Immature natural killer cell (primary cell): ENCODE data around the gene ALKBH8. TPM values are rescaled to one million over a fixed set of nuclear protein-coding genes. Genes with fewer than 3 reads are reported as not detected.
"Not testable (repeated sequence)": the region's sequence is repeated elsewhere in the genome, so short reads cannot be mapped to it uniquely, and the experiment has no call there.

Source experiments
- DNase-seq, 3 donors: peaks; one replicate each; pipeline ENCODE4 v3.0.0; 2022; ENCODE audit warnings: mixed read lengths in 1 of 3
- H3K27ac Mint-ChIP-seq, 6 donors: one replicate each; pipeline ENCODE4 v1.8.0; 2020; ENCODE audit warnings: mixed read lengths in 6 of 6, mild to moderate bottlenecking in 5 of 6, inconsistent platforms in 4 of 6, moderate library complexity in 3 of 6
- H3K27me3 Mint-ChIP-seq, 3 donors: one replicate each; pipeline ENCODE4 v1.8.0; 2020 to 2021; ENCODE audit warnings: low read depth in 3 of 3, mild to moderate bottlenecking in 3 of 3, mixed read lengths in 3 of 3, moderate library complexity in 3 of 3, inconsistent platforms in 1 of 3
- H3K36me3 Mint-ChIP-seq, 3 donors: one replicate each; pipeline ENCODE4 v1.8.0; 2020; ENCODE audit warnings: mixed read lengths in 3 of 3, inconsistent platforms in 2 of 3, mild to moderate bottlenecking in 2 of 3
- H3K4me1 Mint-ChIP-seq, 2 donors: one replicate each; pipeline ENCODE4 v1.8.0; 2020; ENCODE audit warnings: inconsistent platforms in 2 of 2, mild to moderate bottlenecking in 2 of 2, mixed read lengths in 2 of 2, moderate library complexity in 1 of 2
- H3K4me3 Mint-ChIP-seq, 5 donors: one replicate each; pipeline ENCODE4 v1.8.0; 2020; ENCODE audit warnings: mild to moderate bottlenecking in 5 of 5, mixed read lengths in 5 of 5, inconsistent platforms in 3 of 5, moderate library complexity in 3 of 5
- H3K9me3 Mint-ChIP-seq, 6 donors: one replicate each; pipeline ENCODE4 v1.8.0; 2020; ENCODE audit warnings: mild to moderate bottlenecking in 6 of 6, mixed read lengths in 6 of 6, inconsistent platforms in 4 of 6, moderate library complexity in 3 of 6
- polyA plus RNA-seq, 3 donors: library from polyadenylated mRNA; unstranded; fragments of 300-500 nt; fragmentation: Illumina TruSeq; gene quantifications; one replicate each; pipeline ENCODE4 v1.2.3, GENCODE V29; 2021

ALKBH8 gene
- polyA plus RNA-seq, 3 donors from 2014 or later, result 1.1 to 10.3 (median 3.4) TPM

GRCh38 chr11:107591378-107592230 is 26.1 kb upstream of the ALKBH8 start:
- Mint-ChIP-seq H3K4me3 (peak overlapping the region; percentile 68 to 81 (median 75)), H3K4me1 (peaks cover 16 to 30% of the 10 kb centered on the region in 2 donors), H3K27ac (no peak overlapping the region), H3K36me3 (peaks cover 0 to 4% (median 4%) of the 10 kb centered on the region in 3 donors), H3K27me3 (peaks cover 13 to 54% (median 24%) of the 10 kb centered on the region in 3 donors), H3K9me3 (no peaks in the 10 kb centered on the region)
- DNase-seq, result no peak

DNA sequence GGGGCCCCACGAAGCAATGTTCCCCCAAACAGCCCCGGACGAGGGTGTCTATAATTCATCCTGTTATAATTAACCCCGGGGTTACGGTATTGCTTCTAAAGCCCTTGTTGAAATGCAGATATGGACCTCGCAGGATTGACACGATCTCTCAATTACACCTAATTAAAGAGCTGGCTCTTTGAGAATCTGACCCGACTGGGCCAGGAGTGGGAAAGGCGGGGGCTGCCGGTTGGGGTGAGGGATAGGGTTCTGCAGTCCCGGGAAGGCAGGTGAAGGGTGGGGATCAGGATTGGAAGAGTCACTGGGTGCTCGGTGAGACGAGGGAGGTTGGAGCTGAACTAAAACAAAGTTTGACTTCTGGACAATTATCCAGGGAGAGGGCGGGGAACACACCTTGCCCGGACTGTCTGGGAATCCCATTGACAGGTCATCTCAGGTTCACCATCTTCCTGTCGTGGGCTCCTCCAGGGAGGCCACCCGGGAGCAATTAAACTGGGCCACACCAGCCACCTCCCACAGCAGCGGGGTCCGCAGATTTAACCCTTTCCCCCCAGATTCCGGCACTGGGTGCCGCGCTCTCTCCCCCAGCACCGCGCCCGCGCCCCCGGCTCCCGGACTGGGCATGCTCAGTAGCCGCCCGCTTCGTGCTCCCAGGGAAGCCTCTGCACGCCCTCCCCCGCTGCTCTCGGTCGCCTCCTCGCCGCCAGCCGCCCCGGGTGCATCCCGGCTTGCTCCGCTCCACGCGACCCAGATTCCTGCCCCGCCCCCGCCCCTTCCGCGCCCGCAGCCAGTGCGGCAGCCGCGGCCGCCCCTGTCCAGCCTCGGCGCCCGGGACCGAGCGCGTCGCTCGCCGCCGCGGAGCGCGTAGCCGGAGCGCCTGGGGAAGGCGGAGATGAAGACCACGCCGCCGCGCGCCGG is 25.2 kb upstream of the ALKBH8 start, which contains the start of gene ELMOD1:
Gene ELMOD1 (plus strand): TSS at position 688 of the 918 bp plus-strand sequence. CDS start 27,043 bp downstream, outside the sequence.
- Mint-ChIP-seq H3K27me3 (peaks cover 13 to 54% (median 24%) of the 10 kb centered on the region in 3 donors), H3K4me1 (peaks cover 16 to 30% of the 10 kb centered on the region in 2 donors), H3K9me3 (no peaks in the 10 kb centered on the region), H3K36me3 (peaks cover 0 to 4% (median 4%) of the 10 kb centered on the region in 3 donors), H3K27ac (no peak within 1 kb of the TSS), H3K4me3 (peak within 1 kb of the TSS; percentile 68 to 86 (median 75))
- DNase-seq, result peak in 1 of 3 donors; percentile 6

- no peaks in the 10 kb centered on the region for H3K9me3 Mint-ChIP-seq
- no peak for DNase-seq
These were observed 21.9 kb upstream of the ALKBH8 start for GRCh38 chr11:107587306-107587979.

DNA sequence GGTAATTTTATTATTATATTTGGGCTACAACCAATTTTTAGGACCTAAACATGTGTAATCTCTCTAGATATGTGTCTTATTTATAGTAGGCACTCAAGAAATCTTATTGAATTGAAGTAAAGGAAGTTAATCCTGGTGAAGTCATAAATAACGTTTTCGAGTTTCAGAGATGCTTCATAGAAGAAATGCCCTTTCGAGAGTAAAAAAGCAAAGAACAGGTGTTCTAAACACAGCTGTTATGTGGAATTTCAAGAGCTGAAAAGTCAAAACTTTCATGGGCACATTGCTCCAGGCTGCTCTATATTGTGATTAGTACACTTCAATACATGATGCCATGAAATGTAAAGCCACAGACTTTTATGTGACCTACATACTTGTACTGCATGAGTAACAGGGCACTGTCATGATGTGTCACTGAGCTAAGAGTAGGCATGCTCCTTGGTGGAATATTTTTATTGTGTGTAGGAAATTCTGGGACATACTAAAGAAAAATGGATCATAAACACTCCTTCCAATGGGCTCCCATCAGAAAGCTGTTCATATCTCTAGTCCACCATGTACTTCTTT is 18.2 kb upstream of the ALKBH8 start:
- no peak overlapping the region for H3K4me3 Mint-ChIP-seq
- H3K4me1 Mint-ChIP-seq, result no peaks in the 10 kb centered on the region
- no peak overlapping the region for H3K27ac Mint-ChIP-seq
- no peak for DNase-seq
- H3K36me3 Mint-ChIP-seq, result peaks cover 0 to 8% (median 0%) of the 10 kb centered on the region in 3 donors
- H3K27me3 Mint-ChIP-seq, result peaks cover 8 to 27% (median 9%) of the 10 kb centered on the region in 3 donors
- H3K9me3 Mint-ChIP-seq, result no peaks in the 10 kb centered on the region

More at GRCh38 chr11:107587306-107587979, 21.9 kb upstream of the ALKBH8 start:
- peaks cover 0 to 4% (median 0%) of the 10 kb centered on the region in 3 donors for H3K36me3 Mint-ChIP-seq
- peaks cover 13 to 52% (median 22%) of the 10 kb centered on the region in 3 donors for H3K27me3 Mint-ChIP-seq
- no peak overlapping the region for H3K27ac Mint-ChIP-seq
- H3K4me3 Mint-ChIP-seq, result no peak overlapping the region
- peaks cover 16 to 26% of the 10 kb centered on the region in 2 donors for H3K4me1 Mint-ChIP-seq

- no peak for DNase-seq
- peaks cover 6 to 16% (median 7%) of the 10 kb centered on the region in 3 donors for H3K27me3 Mint-ChIP-seq
- H3K4me3 Mint-ChIP-seq, result no peak overlapping the region
- H3K4me1 Mint-ChIP-seq, result no peaks in the 10 kb centered on the region
- no peak overlapping the region for H3K27ac Mint-ChIP-seq
- H3K9me3 Mint-ChIP-seq, result no peaks in the 10 kb centered on the region
- peaks cover 0 to 4% (median 0%) of the 10 kb centered on the region in 3 donors for H3K36me3 Mint-ChIP-seq
These were observed 15.6 kb upstream of the ALKBH8 start for GRCh38 chr11:107581147-107581546.

- not testable (repeated sequence) for H3K9me3 Mint-ChIP-seq, H3K4me3 Mint-ChIP-seq, H3K36me3 Mint-ChIP-seq, H3K4me1 Mint-ChIP-seq, H3K27ac Mint-ChIP-seq, DNase-seq, H3K27me3 Mint-ChIP-seq
These were observed 13.6 kb upstream of the ALKBH8 start for GRCh38 chr11:107579169-107579568.

DNA sequence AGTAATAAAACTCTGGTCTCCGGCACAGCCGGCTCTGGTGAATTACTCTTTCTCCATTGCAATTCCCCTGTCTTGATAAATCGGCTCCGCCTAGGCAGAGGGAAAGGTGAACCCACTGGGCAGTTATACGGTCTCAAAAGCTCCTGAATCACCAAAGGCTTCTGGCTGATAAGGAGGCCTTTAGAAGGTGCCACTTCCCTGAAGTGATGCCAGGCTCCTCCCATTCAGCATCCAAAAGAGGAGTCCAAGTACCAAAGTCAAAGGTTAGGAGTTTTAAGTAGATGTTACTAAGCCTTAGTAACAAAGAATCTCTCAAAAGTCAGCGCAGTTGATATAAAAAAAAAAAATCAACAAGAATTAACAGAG is 11.8 kb upstream of the ALKBH8 start:
- Mint-ChIP-seq H3K27me3 (peaks cover 6 to 9% (median 7%) of the 10 kb centered on the region in 3 donors), H3K4me1 (no peaks in the 10 kb centered on the region), H3K27ac (no peak overlapping the region), H3K4me3 (no peak overlapping the region), H3K36me3 (peaks cover 0 to 4% (median 0%) of the 10 kb centered on the region in 3 donors), H3K9me3 (no peaks in the 10 kb centered on the region)
- DNase-seq, result no peak

DNA sequence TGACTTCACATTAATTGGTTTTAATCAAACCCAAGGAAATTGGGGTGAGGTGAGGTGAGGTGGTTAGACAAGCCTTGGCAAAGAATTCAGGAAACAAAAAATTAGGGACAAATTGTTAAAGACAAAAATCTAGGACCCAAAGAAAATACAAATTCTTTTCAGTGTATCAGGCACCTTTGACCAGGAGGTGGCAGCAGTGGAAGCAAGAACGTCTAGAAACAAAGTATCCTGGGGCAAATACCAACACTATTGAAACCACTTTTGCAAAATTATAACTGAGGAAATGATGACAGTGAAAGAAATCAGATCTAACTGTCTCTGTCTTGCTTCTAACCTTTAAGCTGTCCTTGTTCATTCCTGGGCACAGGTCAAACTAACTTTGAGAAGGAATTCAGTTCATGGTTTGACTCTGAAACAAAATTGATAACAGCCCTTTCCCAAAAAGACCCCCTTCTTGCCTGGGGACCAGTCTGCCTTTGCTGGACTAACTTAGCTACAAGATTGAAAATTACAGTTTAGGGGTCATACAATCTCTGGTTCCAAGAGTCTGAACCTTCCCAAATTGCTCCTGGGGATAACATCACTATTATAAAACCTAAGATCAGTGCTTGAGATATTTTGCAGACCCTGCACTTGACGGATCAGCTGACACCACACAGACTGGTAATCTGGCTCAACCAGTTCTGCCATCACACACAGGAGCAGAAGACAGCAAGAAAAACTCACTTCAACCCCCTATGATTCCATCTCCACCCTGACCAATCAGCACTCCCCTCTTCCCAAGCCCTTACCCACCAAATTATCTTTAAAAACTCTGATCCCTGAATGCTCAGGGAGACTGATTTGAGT is 11.2 kb upstream of the ALKBH8 start:
- not testable (repeated sequence) for H3K27me3 Mint-ChIP-seq, H3K4me1 Mint-ChIP-seq, H3K27ac Mint-ChIP-seq, H3K9me3 Mint-ChIP-seq, H3K36me3 Mint-ChIP-seq, H3K4me3 Mint-ChIP-seq
- peak in 1 of 3 donors; percentile 17 for DNase-seq

DNA sequence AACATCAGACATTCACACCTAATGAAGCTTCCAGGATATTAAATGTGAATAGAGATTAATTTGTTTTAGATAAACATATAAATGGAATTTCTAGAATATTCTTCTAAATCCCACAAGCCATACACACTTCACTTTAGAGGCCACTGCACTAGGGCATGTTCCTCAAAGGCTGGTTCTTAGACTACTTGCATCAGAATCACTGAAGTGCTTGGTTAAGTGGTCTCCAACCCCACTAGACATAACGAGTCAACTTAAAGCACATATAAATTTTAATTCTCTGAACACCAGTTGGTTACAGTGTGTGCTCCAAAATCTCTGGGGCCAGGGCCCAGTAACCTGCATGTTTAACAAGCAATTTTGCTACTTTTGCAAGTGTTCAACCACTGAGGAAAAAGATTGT is 7.9 kb upstream of the ALKBH8 start:
- no peak for DNase-seq
- Mint-ChIP-seq H3K27me3 (peaks cover under 1 to 5% (median 3%) of the 10 kb centered on the region in 3 donors), H3K4me3 (no peak overlapping the region), H3K36me3 (no peaks in the 10 kb centered on the region), H3K9me3 (no peaks in the 10 kb centered on the region), H3K4me1 (no peaks in the 10 kb centered on the region), H3K27ac (no peak overlapping the region)

DNA sequence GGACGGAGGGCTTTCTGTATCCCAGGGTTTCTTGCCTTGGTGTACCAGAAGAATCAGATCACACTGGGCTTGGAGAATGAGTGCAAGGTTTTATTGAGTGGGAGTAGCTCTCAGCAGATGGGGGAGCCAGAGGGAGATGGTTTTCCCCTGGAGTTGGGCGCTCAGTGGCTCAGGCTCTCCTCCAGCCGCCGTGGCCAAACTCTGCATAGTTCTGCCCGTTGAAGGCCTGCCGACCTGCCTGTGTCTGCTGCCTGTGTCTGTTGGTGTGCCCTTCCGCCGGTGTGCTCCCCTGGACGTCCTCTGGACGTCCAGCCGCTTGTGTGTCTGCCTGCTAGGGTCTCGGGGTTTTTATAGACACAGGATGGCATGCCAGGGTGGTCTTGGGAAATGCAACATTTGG is 4.5 kb upstream of the ALKBH8 start:
- Mint-ChIP-seq H3K4me3 (no peak overlapping the region), H3K36me3 (no peaks in the 10 kb centered on the region), H3K27me3 (peaks cover 0 to 6% (median 5%) of the 10 kb centered on the region in 3 donors), H3K27ac (no peak overlapping the region), H3K9me3 (no peaks in the 10 kb centered on the region), H3K4me1 (peaks cover 17 to 18% of the 10 kb centered on the region in 2 donors)
- DNase-seq, result no peak

DNA sequence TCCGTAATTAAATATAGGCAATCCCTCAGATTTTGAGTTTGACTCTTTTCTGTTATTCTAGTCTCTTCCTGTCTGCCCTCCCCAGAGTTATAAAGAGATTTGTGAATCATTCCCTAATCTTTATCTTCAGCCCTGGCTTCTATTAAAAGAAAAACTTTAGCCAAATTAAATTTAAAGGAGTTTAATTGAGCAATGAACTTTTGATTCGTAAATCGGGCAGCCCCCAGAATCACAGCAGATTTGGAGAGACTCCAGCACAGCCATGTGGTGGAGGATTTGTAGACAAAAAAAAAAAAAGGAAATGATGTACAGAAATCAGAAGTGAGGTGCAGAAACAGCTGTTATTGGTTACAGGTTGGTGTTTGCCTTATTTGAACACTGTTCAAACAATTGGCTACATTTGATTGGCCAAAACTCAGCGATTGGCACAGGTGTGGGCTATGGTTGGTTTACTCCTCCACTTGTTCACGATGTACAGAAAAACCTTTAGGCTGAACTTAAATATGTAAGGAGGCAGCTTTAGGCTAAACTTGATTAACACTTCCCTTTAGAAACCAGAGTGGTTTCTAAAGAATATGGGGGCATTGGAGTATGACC is 2.3 kb upstream of the ALKBH8 start:
- Mint-ChIP-seq H3K4me3 (peak overlapping the region in 3 of 5 donors; percentile 6 to 40 (median 25)), H3K4me1 (peaks cover 30 to 40% of the 10 kb centered on the region in 2 donors), H3K27me3 (peaks cover 0 to 6% (median 0%) of the 10 kb centered on the region in 3 donors), H3K27ac (no peak overlapping the region), H3K36me3 (no peaks in the 10 kb centered on the region), H3K9me3 (no peaks in the 10 kb centered on the region)
- no peak for DNase-seq

DNA sequence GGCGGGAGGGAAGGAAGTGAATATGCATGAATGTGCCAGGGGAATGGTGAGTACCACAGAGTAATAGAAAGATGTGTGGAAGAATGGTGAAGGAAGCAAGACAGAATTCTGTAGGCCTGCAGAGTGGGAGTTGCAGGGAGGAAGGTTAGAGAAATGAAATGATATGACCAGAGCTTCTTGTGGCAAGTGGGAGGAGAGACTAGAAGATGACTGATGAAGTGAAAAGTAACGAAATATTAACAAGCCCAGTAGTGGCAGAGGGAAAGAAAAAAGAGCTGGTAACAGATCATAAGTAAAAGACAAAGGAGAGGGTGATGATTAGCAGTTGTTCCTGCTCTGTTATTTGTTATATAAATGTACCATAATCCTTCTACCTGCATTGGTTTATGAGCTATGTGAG is 1.0 kb upstream of the ALKBH8 start:
- Mint-ChIP-seq H3K9me3 (no peaks in the 10 kb centered on the region), H3K4me3 (peak overlapping the region; percentile 91 to 98 (median 95)), H3K4me1 (peaks cover 32 to 51% of the 10 kb centered on the region in 2 donors), H3K27me3 (peaks cover 0 to 6% (median 0%) of the 10 kb centered on the region in 3 donors), H3K27ac (peak overlapping the region; percentile 82 to 96 (median 92)), H3K36me3 (no peaks in the 10 kb centered on the region)
- DNase-seq, result no peak
